ENCODE data around the gene PER3. TPM values are rescaled to one million over a fixed set of nuclear protein-coding genes. Genes with fewer than 3 reads are reported as not detected.

Gene PER3
- total and polyA plus RNA-seq, 12 donors = 2.1 to 36.3 (median 16.9) TPM

- intact Hi-C loops (cut with DNase I) = no loop called here
- no peaks in the 10 kb centered on the region for H3K4me1 ChIP-seq
- ATAC-seq (peak in 1 of 8 donors; percentile 51), DNase-seq (no peak)
- H3K27me3 ChIP-seq = no peaks in the 10 kb centered on the region
- H3K27ac ChIP-seq = no peak overlapping the region
- 72 to 85% methylated on average over 6 of the region's 6 CpGs for WGBS, 2 donors
- no peaks in the 10 kb centered on the region for H3K9me3 ChIP-seq
- H3K4me3 ChIP-seq = no peak overlapping the region
- no peaks in the 10 kb centered on the region for H3K36me3 ChIP-seq
- TF ChIP-seq CTCF (IDR thresholded peaks at IDR 0.05) = no peak
Observed at GRCh38 chr1:7760245-7760644, 23.8 kb upstream of the PER3 start.

GRCh38 chr1:7761103-7761502 lies 23.0 kb upstream of the PER3 start:
- WGBS, 2 donors = 81 to 86% methylated on average over 3 of the region's 3 CpGs
- peak in 1 of 8 donors; percentile 50 for ATAC-seq
- no peaks in the 10 kb centered on the region for H3K27me3 ChIP-seq

GRCh38 chr1:7767176-7767575 lies 16.9 kb upstream of the PER3 start:
- intact Hi-C loops (cut with DNase I) = no loop called here
- DNase-seq (no peak), ATAC-seq (no peak)
- WGBS, 2 donors = 86 to 89% methylated on average over 4 of the region's 4 CpGs
- Histone ChIP-seq H3K9me3 (no peaks in the 10 kb centered on the region), H3K27ac (no peak overlapping the region), H3K4me3 (no peak overlapping the region), H3K4me1 (peaks cover 2 to 10% (median 5%) of the 10 kb centered on the region in 9 donors), H3K36me3 (no peaks in the 10 kb centered on the region), H3K27me3 (no peaks in the 10 kb centered on the region)
- TF ChIP-seq CTCF (IDR thresholded peaks at IDR 0.05) = no peak

More at GRCh38 chr1:7761103-7761502, 23.0 kb upstream of the PER3 start:
- H3K9me3 ChIP-seq = no peaks in the 10 kb centered on the region
- no peak for TF ChIP-seq CTCF (IDR thresholded peaks at IDR 0.05)
- no peak overlapping the region for H3K4me3 ChIP-seq
- H3K4me1 ChIP-seq = no peaks in the 10 kb centered on the region
- H3K36me3 ChIP-seq = no peaks in the 10 kb centered on the region
- no peak for DNase-seq
- intact Hi-C loops (cut with DNase I) = no loop called here
- no peak overlapping the region for H3K27ac ChIP-seq

- no peak overlapping the region for H3K4me3 ChIP-seq
- ATAC-seq (no peak), DNase-seq (no peak)
- 60 to 69% methylated on average over 2 of the region's 2 CpGs for WGBS, 2 donors
- TF ChIP-seq CTCF (IDR thresholded peaks at IDR 0.05) = no peak
- H3K27ac ChIP-seq = no peak overlapping the region
- H3K27me3 ChIP-seq = no peaks in the 10 kb centered on the region
- intact Hi-C loops (cut with DNase I) = no loop called here
- peaks cover 0 to 12% (median under 1%) of the 10 kb centered on the region in 9 donors for H3K36me3 ChIP-seq
- H3K9me3 ChIP-seq = no peaks in the 10 kb centered on the region
- H3K4me1 ChIP-seq = peaks cover 8 to 18% (median 17%) of the 10 kb centered on the region in 9 donors
Observed at GRCh38 chr1:7768583-7768982, 15.5 kb upstream of the PER3 start.
